Measurements from ENCODE around the gene ZNF460. TPM values are rescaled to one million over a fixed set of nuclear protein-coding genes. Genes with fewer than 3 reads are reported as not detected.

ZNF460 gene
- total and polyA plus RNA-seq, 2 of the 13 experiments (the other 11 are each of a cell fraction or from before 2014, with no cell fraction given) = 14.5 to 44.8 TPM

- TF ChIP-seq ZNF724P (CRISPR knock-in tag; IDR thresholded peaks at IDR 0.05; ENCODE audit: borderline replicate concordance) (no peak), GABPA (IDR thresholded peaks at IDR 0.05; ENCODE audit: low read depth, low read length) (peak; percentile 98), GABPA (CRISPR knock-in tag; IDR thresholded peaks at IDR 0.05; ENCODE audit: low read depth) (peak; percentile 96), LCORL (IDR thresholded peaks at IDR 0.05) (no peak), LCORL (CRISPR knock-in tag; IDR thresholded peaks at IDR 0.05) (0 out of 2 replicates have a peak, but pooled peaks have one; percentile 33), RFX3 (CRISPR knock-in tag; IDR thresholded peaks at IDR 0.05) (no peak), MYC (CRISPR knock-in tag; IDR thresholded peaks at IDR 0.05; ENCODE audit: borderline replicate concordance) (peak; percentile 62; the same call in 1 of the 2 replicates), ZBTB10 (CRISPR knock-in tag; IDR thresholded peaks at IDR 0.05; ENCODE audit: borderline replicate concordance) (no peak), ZSCAN20 (CRISPR knock-in tag; IDR thresholded peaks at IDR 0.05; ENCODE audit: borderline replicate concordance) (no peak), ELF1 (CRISPR knock-in tag; IDR thresholded peaks at IDR 0.05) (peak; percentile 77), GZF1 (CRISPR knock-in tag; IDR thresholded peaks at IDR 0.05) (no peak; the same call in 1 of the 2 replicates), ZNF556 (CRISPR knock-in tag; IDR thresholded peaks at IDR 0.05; ENCODE audit: borderline replicate concordance) (no peak), ZNF142 (CRISPR knock-in tag; IDR thresholded peaks at IDR 0.05) (no peak), GATAD1 (CRISPR knock-in tag; IDR thresholded peaks at IDR 0.05) (peak; percentile 93), ZNF691 (CRISPR knock-in tag; IDR thresholded peaks at IDR 0.05; ENCODE audit: borderline replicate concordance, low read depth) (no peak), ADNP (CRISPR knock-in tag; IDR thresholded peaks at IDR 0.05) (no peak), ZIK1 (CRISPR knock-in tag; IDR thresholded peaks at IDR 0.05; ENCODE audit: borderline replicate concordance, low read depth) (no peak), ZNF547 (CRISPR knock-in tag; IDR thresholded peaks at IDR 0.05) (peak; percentile 31; the same call in 1 of the 2 replicates), IKZF5 (CRISPR knock-in tag; IDR thresholded peaks at IDR 0.05) (no peak; the same call in 1 of the 2 replicates)
These were observed 40.1 kb downstream of the ZNF460 start, which contains the start of gene ZNF543 (continued) for GRCh38 chr19:57320180-57321084.
